Measurements from ENCODE around the gene B3GNT8. TPM values are rescaled to one million over a fixed set of nuclear protein-coding genes. Genes with fewer than 3 reads are reported as not detected.

The B3GNT8 gene
- total RNA-seq, 3 donors from 2014 or later = 28.8 to 69.4 (median 34.3) TPM

DNA sequence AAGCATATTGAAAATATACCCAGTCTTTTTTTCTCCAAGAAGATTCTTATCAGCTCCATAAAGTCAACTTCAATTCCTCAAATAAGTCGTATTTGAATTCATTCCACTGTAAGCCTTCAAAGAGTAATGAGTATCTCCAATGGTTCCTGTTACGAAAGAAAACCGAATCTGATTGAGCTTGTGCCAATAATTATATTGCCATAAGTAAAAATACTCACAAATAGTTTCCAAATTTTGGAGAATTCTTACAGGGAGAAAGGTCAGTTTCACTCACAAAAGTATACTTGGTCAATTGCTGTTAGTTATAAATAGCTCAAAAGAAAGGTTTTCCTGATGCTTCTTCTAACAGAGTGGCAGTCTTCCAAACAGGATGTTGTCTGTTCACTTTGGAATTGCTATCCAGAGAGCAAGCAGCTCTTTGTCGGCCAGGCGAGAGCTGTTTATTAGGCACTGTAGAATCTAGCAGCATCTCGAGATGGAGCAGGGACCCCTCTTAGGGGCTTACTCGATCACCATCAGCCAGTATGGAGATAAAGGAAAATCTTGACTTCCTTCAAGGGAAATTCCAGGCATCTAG is 29.3 kb upstream of the B3GNT8 start:
- DNase-seq (no peak), ATAC-seq (no peak)
- no peaks in the 10 kb centered on the region for H3K36me3 ChIP-seq (ENCODE audit: low read depth)
- TF ChIP-seq, protein P1, sequence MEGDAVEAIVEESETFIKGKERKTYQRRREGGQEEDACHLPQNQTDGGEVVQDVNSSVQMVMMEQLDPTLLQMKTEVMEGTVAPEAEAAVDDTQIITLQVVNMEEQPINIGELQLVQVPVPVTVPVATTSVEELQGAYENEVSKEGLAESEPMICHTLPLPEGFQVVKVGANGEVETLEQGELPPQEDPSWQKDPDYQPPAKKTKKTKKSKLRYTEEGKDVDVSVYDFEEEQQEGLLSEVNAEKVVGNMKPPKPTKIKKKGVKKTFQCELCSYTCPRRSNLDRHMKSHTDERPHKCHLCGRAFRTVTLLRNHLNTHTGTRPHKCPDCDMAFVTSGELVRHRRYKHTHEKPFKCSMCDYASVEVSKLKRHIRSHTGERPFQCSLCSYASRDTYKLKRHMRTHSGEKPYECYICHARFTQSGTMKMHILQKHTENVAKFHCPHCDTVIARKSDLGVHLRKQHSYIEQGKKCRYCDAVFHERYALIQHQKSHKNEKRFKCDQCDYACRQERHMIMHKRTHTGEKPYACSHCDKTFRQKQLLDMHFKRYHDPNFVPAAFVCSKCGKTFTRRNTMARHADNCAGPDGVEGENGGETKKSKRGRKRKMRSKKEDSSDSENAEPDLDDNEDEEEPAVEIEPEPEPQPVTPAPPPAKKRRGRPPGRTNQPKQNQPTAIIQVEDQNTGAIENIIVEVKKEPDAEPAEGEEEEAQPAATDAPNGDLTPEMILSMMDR (IDR thresholded peaks at IDR 0.05) = no peak
- H3K4me3 ChIP-seq = no peak overlapping the region
- H3K4me1 ChIP-seq (ENCODE audit: low read depth) = no peaks in the 10 kb centered on the region
- intact Hi-C loops (cut with DNase I, micrococcal nuclease) = loop anchor here in 1 of 2 donors (10.0 kb wide), 1 partner anchor 108 kb away; no protein-coding TSS in a partner anchor
- H3K9me3 ChIP-seq = no peaks in the 10 kb centered on the region

DNA sequence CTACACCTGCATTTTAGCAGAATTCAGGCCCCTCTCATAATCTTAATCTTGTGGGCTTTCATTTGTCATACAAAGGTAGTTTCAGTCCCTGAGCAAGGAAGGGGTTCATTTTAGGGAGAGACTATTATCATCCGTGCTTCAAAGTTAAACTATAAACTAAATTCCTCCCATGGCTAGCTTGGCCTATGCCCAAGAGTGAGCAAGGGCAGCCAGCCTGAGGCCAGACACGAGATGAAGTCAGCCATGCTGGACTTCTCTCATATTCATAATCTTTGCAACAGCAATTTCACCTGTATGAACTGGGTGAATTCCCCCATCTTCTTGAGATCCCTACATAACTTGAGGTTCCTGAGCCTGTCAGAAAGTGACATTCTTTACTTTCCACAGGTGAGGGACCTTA is 28.8 kb upstream of the B3GNT8 start:
- no peaks in the 10 kb centered on the region for H3K36me3 ChIP-seq (ENCODE audit: low read depth)
- intact Hi-C loops (cut with DNase I, micrococcal nuclease) = loop anchor here in 1 of 2 donors (10.0 kb wide), 1 partner anchor 109 kb away; no protein-coding TSS in a partner anchor
- no peaks in the 10 kb centered on the region for H3K4me1 ChIP-seq (ENCODE audit: low read depth)
- DNase-seq (no peak), ATAC-seq (no peak)
- no peaks in the 10 kb centered on the region for H3K9me3 ChIP-seq
- TF ChIP-seq, protein P1 (IDR thresholded peaks at IDR 0.05) = no peak
- H3K4me3 ChIP-seq = no peak overlapping the region

- ATAC-seq (no peak), DNase-seq (no peak)
- Histone ChIP-seq H3K4me1 (ENCODE audit: low read depth) (no peaks in the 10 kb centered on the region), H3K9me3 (no peaks in the 10 kb centered on the region), H3K36me3 (ENCODE audit: low read depth) (no peaks in the 10 kb centered on the region), H3K4me3 (no peak overlapping the region)
- TF ChIP-seq, protein P1 (IDR thresholded peaks at IDR 0.05) = no peak
- intact Hi-C loops (cut with DNase I, micrococcal nuclease) = loop anchor here in 1 of 2 donors (10.0 kb wide), 1 partner anchor 112 kb away; no protein-coding TSS in a partner anchor
These were observed 25.6 kb upstream of the B3GNT8 start for GRCh38 chr19:41452584-41453275.

- Histone ChIP-seq H3K9me3 (no peaks in the 10 kb centered on the region), H3K4me1 (ENCODE audit: low read depth) (no peaks in the 10 kb centered on the region), H3K36me3 (ENCODE audit: low read depth) (no peaks in the 10 kb centered on the region), H3K4me3 (no peak overlapping the region)
- TF ChIP-seq, protein P1 (IDR thresholded peaks at IDR 0.05) = no peak
- no peak for DNase-seq
- intact Hi-C loops (cut with DNase I, micrococcal nuclease) = loop anchor here (5.0 to 10.0 kb wide), 2 partner anchors 115 to 122 kb away; no protein-coding TSS in a partner anchor
- ATAC-seq = no peak
These were observed 22.6 kb upstream of the B3GNT8 start for GRCh38 chr19:41449865-41450178.

GRCh38 chr19:41449079-41449864 is 22.1 kb upstream of the B3GNT8 start:
- Histone ChIP-seq H3K9me3 (no peaks in the 10 kb centered on the region), H3K4me1 (ENCODE audit: low read depth) (no peaks in the 10 kb centered on the region), H3K4me3 (no peak overlapping the region), H3K36me3 (ENCODE audit: low read depth) (no peaks in the 10 kb centered on the region)
- intact Hi-C loops (cut with DNase I, micrococcal nuclease) = loop anchor here in 1 of 2 donors (5.0 kb wide), 1 partner anchor 123 kb away; no protein-coding TSS in a partner anchor
- peak; percentile 72 to 80 (median 77) for DNase-seq
- peak; percentile 94 for ATAC-seq
- TF ChIP-seq, protein P1 (IDR thresholded peaks at IDR 0.05) = peak; percentile 93
